NCI-H128 (cell line): ENCODE data around the gene OTOA.
"Not testable (repeated sequence)": the region's sequence is repeated elsewhere in the genome, so short reads cannot be mapped to it uniquely, and the experiment has no call there.

ENCODE experiments used
- DNase-seq: peaks from one replicate; lab custom pipeline; 2025; ENCODE audit not compliant: unreplicated experiment; lab: John Stamatoyannopoulos, UW

OTOA gene

GRCh38 chr16:21673469-21673868 is 9.7 kb downstream of the OTOA start:
- DNase-seq: no peak

GRCh38 chr16:21674456-21674855 is 10.7 kb downstream of the OTOA start:
- not testable (repeated sequence) for DNase-seq

GRCh38 chr16:21680714-21681113 is 16.9 kb downstream of the OTOA start:
- DNase-seq: not testable (repeated sequence)

GRCh38 chr16:21683184-21683583 is 19.4 kb downstream of the OTOA start:
- DNase-seq: no peak

GRCh38 chr16:21684199-21684598 is 20.4 kb downstream of the OTOA start:
- DNase-seq: no peak

- no peak for DNase-seq
Measured at GRCh38 chr16:21685034-21685455, 21.3 kb downstream of the OTOA start.

- DNase-seq: no peak
Measured at GRCh38 chr16:21689107-21689506, 25.3 kb downstream of the OTOA start.

- DNase-seq: not testable (repeated sequence)
Measured at GRCh38 chr16:21690967-21691366, 27.2 kb downstream of the OTOA start.

GRCh38 chr16:21694609-21695008 is 30.8 kb downstream of the OTOA start:
- no peak for DNase-seq

GRCh38 chr16:21697032-21697431 is 33.3 kb downstream of the OTOA start:
- no peak for DNase-seq

- no peak for DNase-seq
Measured at GRCh38 chr16:21698169-21699032, 34.6 kb downstream of the OTOA start.

GRCh38 chr16:21701271-21701670 is 37.5 kb downstream of the OTOA start:
- DNase-seq: no peak

GRCh38 chr16:21702276-21702675 is 38.5 kb downstream of the OTOA start:
- DNase-seq: no peak

GRCh38 chr16:21703156-21703555 is 39.4 kb downstream of the OTOA start:
- DNase-seq: no peak

- DNase-seq: no peak
Measured at GRCh38 chr16:21703589-21704174, 39.9 kb downstream of the OTOA start.

GRCh38 chr16:21704266-21704665 is 40.5 kb downstream of the OTOA start:
- DNase-seq: no peak

- no peak for DNase-seq
Measured at GRCh38 chr16:21704733-21705132, 41.0 kb downstream of the OTOA start.

- DNase-seq: peak; percentile 10
Measured at GRCh38 chr16:21708533-21709115, 44.9 kb downstream of the OTOA start.

GRCh38 chr16:21710938-21711337 is 47.2 kb downstream of the OTOA start:
- DNase-seq: no peak

GRCh38 chr16:21713549-21714368 is 50.0 kb downstream of the OTOA start:
- no peak for DNase-seq

- not testable (repeated sequence) for DNase-seq
Measured at GRCh38 chr16:21714369-21714618, 50.5 kb downstream of the OTOA start.

GRCh38 chr16:21717608-21718007 is 53.8 kb downstream of the OTOA start:
- DNase-seq: no peak
